ENCODE results near the gene COMP. TPM values are rescaled to one million over a fixed set of nuclear protein-coding genes. Genes with fewer than 3 reads are reported as not detected.

Gene COMP
- total RNA-seq, 1 donor from 2014 or later: not detected

DNA sequence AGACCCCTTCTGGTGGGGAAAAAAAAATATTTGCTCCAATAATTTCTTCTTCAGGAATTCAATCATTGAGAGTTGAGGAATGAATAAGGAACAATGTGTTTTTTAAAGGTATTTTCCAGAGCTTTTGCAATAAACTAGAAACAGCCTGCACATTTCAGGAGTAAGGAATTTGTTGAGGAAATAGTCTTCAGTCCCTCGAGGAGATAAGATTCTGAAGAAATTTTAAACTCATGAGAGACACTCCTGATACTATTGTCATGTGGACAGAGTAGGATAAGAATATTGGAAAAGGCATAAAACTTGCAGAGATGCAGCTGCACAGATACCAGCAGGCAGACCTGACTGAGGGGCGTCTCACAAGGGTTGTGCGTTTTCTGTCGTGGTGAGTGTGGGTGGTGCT, 36.6 kb downstream of the COMP start:
- TF ChIP-seq, protein P1, sequence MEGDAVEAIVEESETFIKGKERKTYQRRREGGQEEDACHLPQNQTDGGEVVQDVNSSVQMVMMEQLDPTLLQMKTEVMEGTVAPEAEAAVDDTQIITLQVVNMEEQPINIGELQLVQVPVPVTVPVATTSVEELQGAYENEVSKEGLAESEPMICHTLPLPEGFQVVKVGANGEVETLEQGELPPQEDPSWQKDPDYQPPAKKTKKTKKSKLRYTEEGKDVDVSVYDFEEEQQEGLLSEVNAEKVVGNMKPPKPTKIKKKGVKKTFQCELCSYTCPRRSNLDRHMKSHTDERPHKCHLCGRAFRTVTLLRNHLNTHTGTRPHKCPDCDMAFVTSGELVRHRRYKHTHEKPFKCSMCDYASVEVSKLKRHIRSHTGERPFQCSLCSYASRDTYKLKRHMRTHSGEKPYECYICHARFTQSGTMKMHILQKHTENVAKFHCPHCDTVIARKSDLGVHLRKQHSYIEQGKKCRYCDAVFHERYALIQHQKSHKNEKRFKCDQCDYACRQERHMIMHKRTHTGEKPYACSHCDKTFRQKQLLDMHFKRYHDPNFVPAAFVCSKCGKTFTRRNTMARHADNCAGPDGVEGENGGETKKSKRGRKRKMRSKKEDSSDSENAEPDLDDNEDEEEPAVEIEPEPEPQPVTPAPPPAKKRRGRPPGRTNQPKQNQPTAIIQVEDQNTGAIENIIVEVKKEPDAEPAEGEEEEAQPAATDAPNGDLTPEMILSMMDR (conservative IDR thresholded peaks at IDR 0.05; ENCODE audit: low read depth, low read length): no peak
- H3K4me3 ChIP-seq (ENCODE audit: low read depth, low read length): no peak overlapping the region
- DNase-seq (ENCODE audit: low read depth): no peak

DNA sequence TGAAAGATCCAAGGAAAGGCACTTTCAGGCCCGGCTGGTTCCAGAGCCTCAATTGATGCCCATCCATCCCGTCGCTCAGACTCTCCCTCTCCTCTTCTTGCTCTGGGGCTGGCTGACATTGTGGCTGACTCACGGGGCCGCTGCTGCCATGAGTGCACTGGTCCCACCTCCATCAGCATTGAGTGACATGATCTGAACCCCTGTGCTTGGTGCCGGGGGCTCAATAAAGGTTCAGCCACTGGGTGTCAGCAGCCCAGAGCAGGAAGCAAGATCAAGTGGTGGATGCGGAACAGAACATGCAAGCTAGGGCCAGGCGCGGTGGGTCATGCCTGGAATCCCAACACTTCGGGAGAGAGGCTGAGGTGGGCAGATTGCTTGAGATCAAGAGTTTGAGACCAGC, 39.5 kb downstream of the COMP start:
- TF ChIP-seq, protein P1 (conservative IDR thresholded peaks at IDR 0.05; ENCODE audit: low read depth, low read length): no peak
- H3K4me3 ChIP-seq (ENCODE audit: low read depth, low read length): no peak overlapping the region
- no peak for DNase-seq (ENCODE audit: low read depth)

DNA sequence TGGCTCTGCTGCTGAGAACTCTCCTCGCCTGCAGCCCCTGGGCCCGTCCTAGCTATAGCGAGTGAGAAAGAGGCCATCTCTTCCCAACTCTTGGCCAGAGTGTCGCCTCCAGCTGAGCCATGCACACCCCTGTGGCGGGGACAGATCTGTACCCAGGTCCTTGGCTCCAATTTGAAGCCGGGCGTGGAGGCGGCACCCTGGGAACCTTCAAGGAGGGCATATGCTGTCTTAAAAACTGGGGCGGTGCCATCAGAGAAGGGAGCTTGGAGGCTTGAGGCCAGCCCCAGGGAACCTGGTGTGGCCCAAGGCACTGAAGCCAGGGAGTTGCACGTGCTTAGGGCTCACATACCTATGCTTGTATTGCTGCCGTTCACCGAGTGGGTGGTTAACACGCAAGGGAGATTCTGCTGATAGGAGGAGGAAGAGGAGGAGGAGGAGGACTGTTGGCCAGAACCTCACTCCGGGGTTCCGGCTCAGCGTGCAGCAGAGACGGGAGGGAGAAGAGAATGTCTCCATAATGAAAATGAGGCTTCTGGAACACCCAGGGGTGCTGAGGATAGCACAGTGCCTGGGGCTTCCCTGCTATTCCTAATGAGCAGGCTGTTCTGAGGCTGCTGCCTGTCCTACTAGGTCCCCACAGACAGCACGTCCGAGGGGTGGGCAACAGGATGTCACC, 40.7 kb downstream of the COMP start:
- H3K4me3 ChIP-seq (ENCODE audit: low read depth, low read length): no peak overlapping the region
- no peak for DNase-seq (ENCODE audit: low read depth)
- TF ChIP-seq, protein P1 (conservative IDR thresholded peaks at IDR 0.05; ENCODE audit: low read depth, low read length): no peak

DNA sequence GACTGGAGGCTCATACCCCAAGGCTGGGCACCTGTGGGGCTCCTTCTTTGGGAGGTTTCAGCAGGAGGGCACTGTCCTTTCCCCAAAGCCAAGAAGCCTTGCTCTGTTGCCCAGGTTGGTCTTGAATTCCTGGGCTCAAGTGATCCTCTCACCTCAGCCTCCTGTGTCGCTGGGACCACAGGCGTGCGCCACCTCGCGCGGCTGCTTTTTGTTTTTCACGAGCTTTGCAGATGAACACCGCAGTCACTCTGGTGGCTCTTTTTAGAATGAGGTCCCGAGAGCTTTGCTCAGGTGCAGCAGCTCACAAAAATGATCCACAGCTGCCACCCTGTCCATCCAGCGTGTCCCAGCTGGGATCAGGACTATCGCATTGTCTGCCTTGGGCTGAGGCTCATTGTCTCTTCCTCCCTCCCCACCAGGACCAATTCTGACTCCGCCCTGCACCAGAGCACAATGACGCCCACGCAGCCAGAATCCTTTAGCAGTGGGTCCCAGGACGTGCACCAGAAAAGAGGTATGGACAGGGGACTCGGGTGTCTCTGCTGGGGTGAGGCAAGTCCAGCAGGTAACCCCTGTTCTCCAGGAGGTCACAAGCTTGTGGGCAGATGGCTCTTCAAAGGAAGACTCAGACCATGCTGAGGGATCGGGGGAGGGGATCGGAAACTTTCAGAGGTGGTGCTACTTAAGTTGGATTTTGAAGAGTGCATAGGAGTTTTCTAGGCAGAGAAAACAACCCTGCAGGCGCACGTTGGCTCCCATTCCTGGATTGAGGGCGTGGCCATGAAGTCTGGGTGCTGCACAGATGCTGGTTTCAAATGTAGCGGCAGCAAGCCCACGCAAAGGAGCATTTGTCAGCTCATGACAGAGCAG, 41.5 kb downstream of the COMP start:
- H3K4me3 ChIP-seq (ENCODE audit: low read depth, low read length): no peak overlapping the region
- DNase-seq (ENCODE audit: low read depth): no peak
- TF ChIP-seq, protein P1 (conservative IDR thresholded peaks at IDR 0.05; ENCODE audit: low read depth, low read length): no peak

DNA sequence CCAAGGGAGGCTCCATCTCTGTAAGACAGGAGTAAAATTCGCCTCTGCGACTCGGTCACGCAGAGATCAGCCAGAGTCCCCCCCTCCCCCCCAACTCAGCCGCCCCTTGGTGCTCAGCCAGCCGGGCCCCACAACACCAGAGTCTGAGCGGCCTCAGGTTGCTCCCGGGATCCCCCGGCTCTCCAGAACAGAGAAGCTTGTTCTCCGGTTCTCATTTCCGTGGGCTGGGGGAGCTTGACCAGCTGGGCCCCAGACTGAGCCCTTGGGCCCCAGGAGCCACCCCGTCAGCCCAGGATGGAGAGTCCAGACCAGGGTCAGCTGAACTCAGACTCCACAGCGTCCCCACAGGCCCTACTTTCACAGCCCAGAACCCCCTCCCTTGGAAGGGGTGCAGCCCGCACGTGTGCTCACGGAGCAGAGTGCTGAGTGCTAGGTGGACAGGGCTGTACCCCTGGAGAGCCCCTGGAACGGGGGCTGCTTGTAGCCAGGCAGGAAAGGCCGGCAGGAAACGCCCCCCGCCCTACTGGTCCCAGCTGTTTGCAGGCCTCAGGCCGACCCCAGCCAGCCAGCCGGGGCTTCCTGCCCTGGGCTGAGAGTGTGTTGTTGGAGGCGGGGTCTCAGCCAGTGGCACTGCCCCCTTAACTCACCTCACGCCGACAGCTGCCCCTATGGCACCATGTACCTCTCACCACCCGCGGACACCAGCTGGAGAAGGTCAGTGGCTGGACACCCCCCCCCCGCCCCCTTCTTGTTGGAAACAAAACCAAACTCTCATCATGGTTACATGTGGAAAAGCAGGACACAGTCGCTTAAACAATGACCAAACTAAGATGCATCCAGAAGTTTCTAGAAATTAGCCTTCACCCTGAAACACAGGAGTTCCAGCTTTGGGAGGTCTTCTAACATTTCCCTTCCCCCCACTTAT, 44.4 kb downstream of the COMP start:
- no peak for DNase-seq (ENCODE audit: low read depth)
- H3K4me3 ChIP-seq (ENCODE audit: low read depth, low read length): no peak overlapping the region
- TF ChIP-seq, protein P1 (conservative IDR thresholded peaks at IDR 0.05; ENCODE audit: low read depth, low read length): no peak

DNA sequence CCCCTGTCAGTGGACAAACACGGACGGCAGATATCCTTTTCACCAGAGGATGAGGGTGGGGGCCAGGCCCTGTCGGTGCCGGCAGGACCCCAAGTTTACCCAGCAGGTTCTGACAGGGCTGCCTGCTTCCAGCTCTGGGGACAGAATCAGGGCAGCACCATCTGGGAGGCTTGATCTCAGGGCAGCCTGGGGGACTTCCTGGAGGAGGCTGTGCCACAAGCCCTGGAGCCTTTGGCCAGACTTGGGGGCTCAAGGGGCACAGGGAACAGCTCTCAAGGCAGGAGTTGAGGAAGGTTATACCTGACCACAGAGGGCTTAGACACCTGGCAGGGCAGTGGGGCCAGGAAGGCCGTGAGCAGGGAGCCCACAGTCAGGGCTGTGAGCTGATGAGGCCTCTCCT, 45.2 kb downstream of the COMP start:
- DNase-seq (ENCODE audit: low read depth): no peak
- H3K4me3 ChIP-seq (ENCODE audit: low read depth, low read length): no peak overlapping the region
- TF ChIP-seq, protein P1 (conservative IDR thresholded peaks at IDR 0.05; ENCODE audit: low read depth, low read length): no peak

Data from epithelial cell of proximal tubule (primary cell).